K562 (cell line): Measurements from ENCODE around the gene DAGLA.

Source experiments
- CREM ChIP-seq: IDR thresholded peaks from 2 replicates; pipeline ENCODE4 v1.6.1; 2014; ENCODE audit warnings: antibody characterized with exemption, low read depth
- E2F4 ChIP-seq: sonication (generic); formaldehyde crosslinking; IDR thresholded peaks from 2 replicates; pipeline ENCODE4 v1.8.0; 2022; ENCODE audit warnings: mild to moderate bottlenecking, low read depth, missing genetic modification reagents
- SMC3 ChIP-seq: conservative IDR thresholded peaks from 2 replicates; pipeline ENCODE4 v1.6.1; 2011; ENCODE audit warnings: low read depth, low read length, improper control_type of control experiment; ENCODE audit not compliant: insufficient read depth
- ZNF407 ChIP-seq: fragments of 450-650 bp; IDR thresholded peaks from 2 replicates; pipeline ENCODE4 v1.6.1; 2016; ENCODE audit warnings: low read depth
- TF ChIP-seq, protein P1 (sequence below): sonication (generic); formaldehyde crosslinking; IDR thresholded peaks from 2 replicates; pipeline ENCODE4 v1.5.0; 2020; ENCODE audit warnings: missing genetic modification reagents

- no peak for TF ChIP-seq E2F4 (CRISPR knock-in tag)
- TF ChIP-seq, protein P1, sequence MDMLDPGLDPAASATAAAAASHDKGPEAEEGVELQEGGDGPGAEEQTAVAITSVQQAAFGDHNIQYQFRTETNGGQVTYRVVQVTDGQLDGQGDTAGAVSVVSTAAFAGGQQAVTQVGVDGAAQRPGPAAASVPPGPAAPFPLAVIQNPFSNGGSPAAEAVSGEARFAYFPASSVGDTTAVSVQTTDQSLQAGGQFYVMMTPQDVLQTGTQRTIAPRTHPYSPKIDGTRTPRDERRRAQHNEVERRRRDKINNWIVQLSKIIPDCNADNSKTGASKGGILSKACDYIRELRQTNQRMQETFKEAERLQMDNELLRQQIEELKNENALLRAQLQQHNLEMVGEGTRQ (CRISPR knock-in tag): no peak
- TF ChIP-seq CREM: no peak
- no peak for TF ChIP-seq SMC3
- TF ChIP-seq ZNF407: no peak
These were observed 52.5 kb downstream of the DAGLA start for GRCh38 chr11:61732705-61733104.
